B cell (primary cell): ENCODE measurements around the gene RILPL2. TPM values are rescaled to one million over a fixed set of nuclear protein-coding genes. Genes with fewer than 3 reads are reported as not detected.
"Not testable (repeated sequence)": the region's sequence is repeated elsewhere in the genome, so short reads cannot be mapped to it uniquely, and the experiment has no call there.

Source experiments
- ATAC-seq: fragments of 200-7000 bp; cut with Tn5 transposase; one replicate; pipeline ENCODE4 v1.10.0; 2021; ENCODE audit warnings: low read depth, mild to moderate bottlenecking, moderate number of reproducible peaks, moderate library complexity
- CTCF ChIA-PET: fragments of 350-600 bp; sonication (Branson Sonifier 250); formaldehyde crosslinking; loops from one replicate; lab custom pipeline; 2021; ENCODE audit warnings: antibody characterized with exemption, inconsistent platforms; lab: Charles Lee
- POLR2A ChIA-PET: fragments of 350-600 bp; sonication (Branson Sonifier 250); formaldehyde crosslinking; loops from one replicate; lab custom pipeline; 2021; ENCODE audit warnings: antibody characterized with exemption; lab: Charles Lee
- DNase-seq: peaks from one replicate; pipeline ENCODE4 v3.0.0; 2013
- H2AFZ ChIP-seq: 2 replicates; pipeline ENCODE4 v1.6.1; 2012; ENCODE audit warnings: mild to moderate bottlenecking, low read depth, low read length; ENCODE audit not compliant: insufficient read depth, poor library complexity, severe bottlenecking
- H3K27ac ChIP-seq, 2 donors: 1 replicate in 1 of 2; 2 replicates in 1 of 2; pipeline ENCODE4 v1.5.1; 2012 to 2013; ENCODE audit warnings: low read length in 2 of 2, mild to moderate bottlenecking in 2 of 2, moderate library complexity in 1 of 2
- H3K27me3 ChIP-seq, 4 experiments: fragments of 200-600 bp in 1 of 4; sonication (generic) in 1 of 4; replicated peaks in 1 of 4; 1 replicate in 2 of 4; 2 replicates in 2 of 4; pipeline versions ENCODE4 v1.6.1 to v1.7.0; 2013 to 2016; ENCODE audit warnings: low read length in 3 of 4, mild to moderate bottlenecking in 2 of 4, mixed read lengths in 1 of 4, moderate library complexity in 1 of 4; ENCODE audit not compliant: insufficient read depth in 4 of 4, control insufficient read depth in 3 of 4; ENCODE audit errors: control extremely low read depth in 1 of 4
- H3K36me3 ChIP-seq, 2 experiments: replicated peaks in 1 of 2; 1 replicate in 1 of 2; 2 replicates in 1 of 2; pipeline versions ENCODE4 v1.6.1 to v1.7.1; 2013; ENCODE audit warnings: low read length in 1 of 2; ENCODE audit not compliant: insufficient read depth in 2 of 2, control insufficient read depth in 1 of 2; ENCODE audit errors: control extremely low read depth in 1 of 2, extremely low read depth in 1 of 2
- H3K4me1 ChIP-seq, 2 donors: fragments of 200-600 bp in 1 of 2; sonication (generic) in 1 of 2; 1 replicate in 1 of 2; 2 replicates in 1 of 2; pipeline versions ENCODE4 v1.5.1 to v1.6.1; 2013 to 2017; ENCODE audit warnings: low read length in 2 of 2; ENCODE audit not compliant: control insufficient read depth in 2 of 2, insufficient read depth in 2 of 2
- H3K4me2 ChIP-seq: replicated peaks from 2 replicates; pipeline ENCODE3; 2012; ENCODE audit warnings: mild to moderate bottlenecking, low read depth, low read length; ENCODE audit not compliant: poor library complexity, severe bottlenecking
- H3K4me3 ChIP-seq, 5 experiments: fragments of 200-600 bp in 1 of 5; sonication (generic) in 1 of 5; 1 replicate in 3 of 5; 2 replicates in 2 of 5; pipeline versions ENCODE4 v1.5.1 to v1.7.0; 2011 to 2016; ENCODE audit warnings: low read length in 4 of 5, mild to moderate bottlenecking in 4 of 5, low read depth in 2 of 5, control low read depth in 1 of 5, moderate library complexity in 1 of 5; ENCODE audit not compliant: insufficient read depth in 1 of 5; ENCODE audit errors: control extremely low read depth in 1 of 5, extremely low read depth in 1 of 5
- H3K79me2 ChIP-seq: fragments of 200-600 bp; sonication (generic); one replicate; pipeline ENCODE4 v1.6.0; 2016; ENCODE audit warnings: low read length; ENCODE audit not compliant: control insufficient read depth, insufficient read depth
- H3K9ac ChIP-seq: fragments of 200-600 bp; sonication (generic); 2 replicates; pipeline ENCODE4 v1.6.1; 2017; ENCODE audit warnings: mild to moderate bottlenecking, low read length, moderate library complexity
- H3K9me3 ChIP-seq, 3 donors: one replicate each; pipeline versions ENCODE4 v1.6.1 to v1.7.1; 2013; ENCODE audit warnings: low read length in 2 of 3; ENCODE audit not compliant: control insufficient read depth in 2 of 3, insufficient read depth in 1 of 3; ENCODE audit errors: control extremely low read depth in 1 of 3
- H4K20me1 ChIP-seq: 2 replicates; pipeline ENCODE4 v1.6.0; 2012; ENCODE audit warnings: mild to moderate bottlenecking, low read length; ENCODE audit not compliant: insufficient read depth, control insufficient read depth, poor library complexity, severe bottlenecking
- H3K27ac Mint-ChIP-seq: one replicate; pipeline ENCODE4 v1.8.0; 2021; ENCODE audit warnings: mixed read lengths
- H3K27me3 Mint-ChIP-seq: one replicate; pipeline ENCODE4 v1.8.0; 2021; ENCODE audit warnings: mixed read lengths
- H3K4me1 Mint-ChIP-seq: one replicate; pipeline ENCODE4 v1.8.0; 2021; ENCODE audit warnings: mixed read lengths
- H3K4me3 Mint-ChIP-seq: one replicate; pipeline ENCODE4 v1.8.0; 2021; ENCODE audit warnings: mixed read lengths
- H3K9me3 Mint-ChIP-seq: one replicate; pipeline ENCODE4 v1.8.0; 2022; ENCODE audit warnings: mixed read lengths; ENCODE audit not compliant: insufficient read depth
- CTCF ChIP-seq: fragments of 200-600 bp; IDR thresholded peaks from one replicate; pipeline ENCODE4 v1.8.0; 2022; ENCODE audit warnings: antibody characterized with exemption, mild to moderate bottlenecking
- EZH2 ChIP-seq: IDR thresholded peaks from 2 replicates; pipeline ENCODE4 v1.6.1; 2012; ENCODE audit warnings: borderline replicate concordance, low read depth, mild to moderate bottlenecking, moderate library complexity, low read length; ENCODE audit not compliant: insufficient read depth, poor library complexity, severe bottlenecking
- WGBS: methylation state at CpG from one replicate; pipeline ENCODE4 v1.1.5; 2013; ENCODE audit warnings: missing lambda C conversion rate; ENCODE audit not compliant: insufficient coverage; 5-methylcytosine and 5-hydroxymethylcytosine counted together
- intact Hi-C: fragments of 100-400 bp; cut with micrococcal nuclease; formaldehyde crosslinking; loops from one replicate; pipeline ENCODE4 v1.10.0; 2022
- polyA plus RNA-seq: library from polyadenylated mRNA; depleted of rRNA; stranded (reverse); fragments of >200 nt; gene quantifications from 2 replicates; pipeline ENCODE4 v1.2.3, GENCODE V29; 2012
- total RNA-seq, 2 donors: library from RNA; stranded (reverse); fragments of 120-200 nt in 1 of 2; gene quantifications; 1 replicate in 1 of 2; 2 replicates in 1 of 2; pipeline versions ENCODE4 v1.2.3 to v1.2.4, GENCODE V29; 2013 to 2022

Gene RILPL2
- total and polyA plus RNA-seq, 2 donors (not counting 1 experiment from before 2014, with no cell fraction given) = 4.0 to 12.6 TPM

GRCh38 chr12:123468786-123469185, 32.3 kb upstream of the RILPL2 start:
- intact Hi-C loops = loop anchor here (1.0 to 5.0 kb wide), 4 partner anchors 41 to 198 kb away; partner anchors contain the start of gene CDK2AP1
- H3K4me2 ChIP-seq = no peak overlapping the region
- peak; percentile 76 for DNase-seq
- H3K4me1 ChIP-seq = peaks cover 3 to 9% of the 10 kb centered on the region in 2 donors
- H2AFZ ChIP-seq = no peak overlapping the region
- peaks cover 0 to 18% of the 10 kb centered on the region in 2 experiments for H3K36me3 ChIP-seq
- ChIA-PET POLR2A (interaction anchor here (0.6 to 1.7 kb wide), 6 partner anchors 8 to 143 kb away, joined by 3 to 7 read pairs (median 4); partner anchors contain the start of gene SNRNP35), CTCF (interaction anchor here (0.6 to 2.2 kb wide), 18 partner anchors 10 to 152 kb away, joined by 3 to 15 read pairs (median 4); partner anchors contain the start of genes KMT5A and SNRNP35)
- no peak for TF ChIP-seq EZH2
- TF ChIP-seq CTCF = peak; percentile 77
- no peak overlapping the region for H3K9ac ChIP-seq
- H3K9me3 Mint-ChIP-seq = no peaks in the 10 kb centered on the region
- peaks cover 12% of the 10 kb centered on the region for H3K4me1 Mint-ChIP-seq
- H3K4me3 Mint-ChIP-seq = no peak overlapping the region
- H3K27me3 ChIP-seq = no peaks in the 10 kb centered on the region
- ATAC-seq = peak; percentile 97
- H3K27ac Mint-ChIP-seq = peak overlapping the region; percentile 56
- peaks cover 30% of the 10 kb centered on the region for H4K20me1 ChIP-seq
- H3K4me3 ChIP-seq = no peak overlapping the region
- H3K27ac ChIP-seq = no peak overlapping the region
- H3K9me3 ChIP-seq = no peaks in the 10 kb centered on the region
- peaks cover 72% of the 10 kb centered on the region for H3K79me2 ChIP-seq
- 0% methylated on average over 1 of the region's 1 CpG for WGBS
- no peaks in the 10 kb centered on the region for H3K27me3 Mint-ChIP-seq

GRCh38 chr12:123465084-123465483, 28.6 kb upstream of the RILPL2 start:
- WGBS = 86% methylated on average over 2 of the region's 4 CpGs
- DNase-seq = no peak
- H3K79me2 ChIP-seq = peaks cover 85% of the 10 kb centered on the region
- intact Hi-C loops = loop anchor here (5.0 kb wide), 1 partner anchor 113 kb away; no protein-coding TSS in a partner anchor
- H3K4me2 ChIP-seq = no peak overlapping the region
- ChIA-PET POLR2A (no interaction called here), CTCF (no interaction called here)
- no peaks in the 10 kb centered on the region for H3K27me3 ChIP-seq
- H4K20me1 ChIP-seq = peaks cover 22% of the 10 kb centered on the region
- no peak overlapping the region for H3K9ac ChIP-seq
- TF ChIP-seq CTCF (no peak), EZH2 (no peak)
- no peaks in the 10 kb centered on the region for H3K9me3 Mint-ChIP-seq
- H3K4me1 ChIP-seq = peaks cover 5 to 11% of the 10 kb centered on the region in 2 donors
- no peaks in the 10 kb centered on the region for H3K27me3 Mint-ChIP-seq
- H3K4me3 Mint-ChIP-seq = no peak overlapping the region
- peaks cover 25% of the 10 kb centered on the region for H3K4me1 Mint-ChIP-seq
- ATAC-seq = no peak
- H3K9me3 ChIP-seq = no peaks in the 10 kb centered on the region
- H3K36me3 ChIP-seq = peaks cover 0 to 21% of the 10 kb centered on the region in 2 experiments
- no peak overlapping the region for H3K27ac Mint-ChIP-seq
- no peak overlapping the region for H2AFZ ChIP-seq
- no peak overlapping the region for H3K27ac ChIP-seq
- no peak overlapping the region for H3K4me3 ChIP-seq

- H3K9me3 ChIP-seq, H3K27me3 Mint-ChIP-seq: not testable (repeated sequence)
- H3K4me1 Mint-ChIP-seq = peaks cover 34% of the 10 kb centered on the region
Measured at GRCh38 chr12:123463174-123463573, 26.7 kb upstream of the RILPL2 start.

More at GRCh38 chr12:123463174-123463573, 26.7 kb upstream of the RILPL2 start:
- H3K4me1 ChIP-seq = peaks cover 12 to 17% of the 10 kb centered on the region in 2 donors
- H3K4me3 Mint-ChIP-seq, H2AFZ ChIP-seq, H3K9me3 Mint-ChIP-seq, H3K27me3 ChIP-seq, H3K4me2 ChIP-seq, H3K27ac ChIP-seq, H3K9ac ChIP-seq, DNase-seq, H3K27ac Mint-ChIP-seq, H3K4me3 ChIP-seq, intact Hi-C loops, ATAC-seq: not testable (repeated sequence)
- WGBS = 97% methylated on average over 10 of the region's 11 CpGs
- H4K20me1 ChIP-seq = peaks cover 22% of the 10 kb centered on the region
- H3K79me2 ChIP-seq = peaks cover 93% of the 10 kb centered on the region
- peaks cover 0 to 21% of the 10 kb centered on the region in 2 experiments for H3K36me3 ChIP-seq
- CTCF ChIA-PET = interaction anchor here (0.9 kb wide), 1 partner anchor 20 kb away, joined by 3 read pairs; no protein-coding TSS in a partner anchor
- POLR2A ChIA-PET = interaction anchor here (0.7 kb wide), 1 partner anchor 1424 kb away, joined by 3 read pairs; no protein-coding TSS in a partner anchor
